GM21360 (cell line): ENCODE results near the gene TRIM14.
A peak's percentile ranks its signal among the peaks of the same experiment; 100 is the strongest.

ENCODE experiments used
- ATAC-seq: cut with Tn5 transposase; IDR thresholded peaks from one replicate; pipeline ENCODE4 v1.9.1; 2021; ENCODE audit warnings: mild to moderate bottlenecking, moderate library complexity; ENCODE audit not compliant: unreplicated experiment

The TRIM14 gene, protein sequence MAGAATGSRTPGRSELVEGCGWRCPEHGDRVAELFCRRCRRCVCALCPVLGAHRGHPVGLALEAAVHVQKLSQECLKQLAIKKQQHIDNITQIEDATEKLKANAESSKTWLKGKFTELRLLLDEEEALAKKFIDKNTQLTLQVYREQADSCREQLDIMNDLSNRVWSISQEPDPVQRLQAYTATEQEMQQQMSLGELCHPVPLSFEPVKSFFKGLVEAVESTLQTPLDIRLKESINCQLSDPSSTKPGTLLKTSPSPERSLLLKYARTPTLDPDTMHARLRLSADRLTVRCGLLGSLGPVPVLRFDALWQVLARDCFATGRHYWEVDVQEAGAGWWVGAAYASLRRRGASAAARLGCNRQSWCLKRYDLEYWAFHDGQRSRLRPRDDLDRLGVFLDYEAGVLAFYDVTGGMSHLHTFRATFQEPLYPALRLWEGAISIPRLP

DNA sequence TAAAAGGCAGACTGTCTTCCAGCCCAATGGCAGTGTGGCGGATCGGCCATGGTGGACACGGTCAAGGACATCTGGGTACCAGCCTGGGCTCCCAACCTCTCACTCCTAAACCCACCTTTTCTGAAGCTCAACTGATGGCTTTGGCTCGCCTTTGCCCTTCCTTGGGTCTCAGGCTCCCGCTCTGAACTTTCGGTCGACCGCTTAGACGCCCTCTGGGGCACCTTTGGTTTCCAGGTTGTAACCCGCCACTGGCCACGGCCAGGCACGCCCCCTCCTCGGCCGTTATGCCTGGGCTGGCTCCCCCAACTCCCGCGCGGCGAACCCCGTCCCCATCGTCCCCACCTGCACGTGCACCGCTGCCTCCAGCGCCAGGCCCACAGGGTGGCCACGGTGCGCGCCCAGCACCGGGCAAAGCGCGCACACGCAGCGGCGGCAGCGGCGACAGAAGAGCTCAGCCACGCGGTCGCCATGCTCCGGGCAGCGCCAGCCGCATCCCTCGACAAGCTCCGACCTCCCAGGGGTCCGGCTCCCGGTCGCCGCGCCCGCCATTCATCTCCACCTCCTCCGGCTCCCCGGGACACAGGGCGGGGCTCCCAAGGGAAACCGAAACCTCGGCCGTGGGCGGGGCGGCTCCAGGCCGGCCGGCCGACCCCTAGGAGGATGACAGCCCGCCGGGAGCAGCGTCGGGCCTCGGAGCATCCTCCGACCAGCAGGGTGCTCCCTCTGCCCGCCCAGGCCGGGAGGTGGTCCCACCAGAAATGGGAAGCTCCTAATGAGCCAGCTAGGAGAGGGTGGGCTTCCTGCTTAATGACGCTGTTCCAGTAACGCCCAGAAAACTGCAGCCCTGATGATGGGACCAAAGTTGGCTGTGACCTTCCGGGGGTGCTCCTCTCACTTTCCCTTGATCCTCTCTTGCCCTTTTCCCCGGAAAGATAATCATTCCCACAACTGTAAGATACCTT, at the start of gene TRIM14:
Gene TRIM14 (minus strand): TSS at position 583 of the 962 bp plus-strand sequence. CDS start 34 bp downstream, at position 549.
- peak; percentile 58 for ATAC-seq

DNA sequence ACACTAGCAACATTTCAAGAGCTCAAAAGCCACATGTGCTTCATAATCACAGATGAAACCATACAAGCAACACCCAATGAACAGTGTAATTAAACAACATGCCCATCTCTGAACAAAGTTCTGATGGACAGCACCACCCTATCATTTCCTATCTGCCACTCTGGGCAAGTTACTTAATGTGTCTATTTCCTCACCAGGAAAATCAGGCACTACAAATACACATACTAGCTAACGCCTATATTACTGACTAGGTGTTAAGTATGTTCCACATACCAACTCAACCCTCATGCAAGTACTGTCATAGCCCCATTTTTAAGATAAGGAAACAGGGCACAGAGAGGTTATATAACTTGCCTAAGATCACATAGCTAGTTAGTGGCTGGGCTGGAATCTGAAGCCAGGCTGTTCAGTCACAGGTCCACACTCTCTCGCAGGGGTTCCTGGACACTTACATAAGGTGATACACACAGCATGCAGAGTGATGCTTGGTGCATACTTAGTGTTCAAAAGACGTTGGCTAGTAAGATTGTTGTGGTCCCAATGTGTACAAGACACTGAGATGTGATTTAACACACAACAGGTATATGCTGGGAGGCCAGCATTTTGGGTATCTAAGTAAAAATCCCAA, 49.2 kb upstream of the TRIM14 start:
- no peak for ATAC-seq

DNA sequence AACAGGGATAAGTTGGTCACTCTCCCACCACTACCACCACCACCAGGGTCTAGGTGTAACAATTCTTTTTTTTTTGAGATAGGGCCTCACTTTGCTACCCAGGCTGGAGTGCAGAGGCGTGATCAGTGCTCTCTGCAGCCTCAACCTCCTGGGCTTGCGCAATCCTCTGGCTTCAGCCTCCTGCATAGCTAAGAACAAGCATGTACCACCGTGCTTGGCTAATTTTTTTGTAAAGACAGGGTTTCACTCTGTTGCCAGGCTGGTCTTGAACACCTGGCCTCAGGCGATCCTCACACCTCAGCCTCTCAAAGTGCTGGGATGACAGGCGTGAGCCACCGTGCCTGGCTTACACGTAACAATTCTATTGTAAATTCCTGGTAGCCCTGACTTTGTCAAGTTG, 45.9 kb upstream of the TRIM14 start:
- no peak for ATAC-seq

DNA sequence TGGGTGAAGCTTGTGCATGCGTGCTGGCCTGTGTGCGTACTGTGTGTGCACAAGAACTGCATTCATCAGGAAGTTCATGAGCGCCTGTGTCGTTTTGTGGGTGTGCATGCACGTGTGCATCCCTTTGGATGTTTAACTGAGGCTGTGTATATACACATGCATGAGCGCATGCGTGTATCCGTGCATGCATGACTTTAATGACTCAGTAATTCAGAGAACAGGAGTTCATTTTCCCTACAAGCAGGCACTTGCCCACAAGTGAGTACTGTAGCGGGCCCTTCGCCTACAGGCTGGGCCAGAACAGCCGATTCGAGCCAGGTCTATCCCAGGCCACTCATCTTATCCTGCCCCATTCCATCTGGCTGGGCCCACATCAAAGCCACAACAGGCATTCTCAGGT, 43.6 kb upstream of the TRIM14 start:
- ATAC-seq, result no peak

DNA sequence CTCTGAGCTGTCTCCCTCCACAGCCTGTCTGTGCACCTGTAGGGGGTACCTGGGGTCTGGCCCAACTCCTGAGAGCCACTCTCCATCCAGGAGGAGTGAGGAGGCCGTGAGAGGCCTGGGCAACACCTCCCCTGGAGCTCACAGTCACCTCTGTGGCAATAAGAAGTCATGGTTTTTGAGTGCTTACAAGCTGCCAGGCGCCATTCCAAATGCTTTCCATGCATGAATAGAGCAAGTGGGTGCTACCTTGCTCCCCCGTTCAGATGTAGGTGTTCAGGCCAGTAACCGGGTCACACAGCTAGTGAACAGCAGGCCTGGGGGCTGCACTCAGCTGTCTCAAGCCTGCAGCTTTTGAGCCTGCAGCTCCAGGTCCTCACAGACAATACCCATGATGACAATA, 42.8 kb upstream of the TRIM14 start:
- no peak for ATAC-seq

DNA sequence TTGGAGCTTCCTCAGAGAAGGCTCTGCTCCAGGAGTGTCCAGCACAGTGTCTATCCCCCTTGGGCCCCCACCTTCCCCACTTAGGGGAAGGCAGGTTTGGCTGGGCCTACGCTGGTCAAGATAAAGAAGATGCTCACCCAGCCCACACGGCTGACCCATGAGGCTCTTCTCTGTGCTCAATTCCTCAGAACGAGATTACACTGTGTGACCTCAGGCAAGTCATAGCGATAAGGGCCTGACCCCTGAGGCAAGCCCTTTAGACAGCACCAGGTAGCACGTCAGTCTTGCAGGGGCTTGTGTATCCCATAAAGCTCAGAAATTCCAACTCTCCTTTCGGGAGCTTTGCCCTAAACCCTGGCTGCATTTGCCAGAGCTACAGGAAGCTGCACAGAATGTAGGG, 40.8 kb upstream of the TRIM14 start:
- ATAC-seq, result no peak

DNA sequence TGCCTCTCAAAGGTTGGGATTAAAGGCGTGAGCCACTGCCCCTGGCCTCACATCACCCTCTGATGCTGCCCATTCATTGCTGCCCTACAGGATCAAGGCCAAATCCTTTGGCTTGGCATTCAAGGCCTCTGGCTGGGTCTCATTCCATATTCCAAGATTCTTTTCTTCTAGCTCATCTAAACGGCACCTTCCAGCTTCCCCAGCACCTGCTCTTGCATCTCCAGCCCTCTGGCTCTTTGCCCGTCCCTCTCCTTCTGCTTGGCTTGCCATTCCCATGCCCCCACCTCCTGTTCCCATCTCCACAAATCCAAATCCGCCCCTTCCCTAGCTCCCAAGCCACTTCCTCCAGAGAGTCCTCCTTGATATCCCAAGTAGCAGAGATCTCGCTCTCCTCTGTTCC, 40.3 kb upstream of the TRIM14 start:
- ATAC-seq, result no peak

DNA sequence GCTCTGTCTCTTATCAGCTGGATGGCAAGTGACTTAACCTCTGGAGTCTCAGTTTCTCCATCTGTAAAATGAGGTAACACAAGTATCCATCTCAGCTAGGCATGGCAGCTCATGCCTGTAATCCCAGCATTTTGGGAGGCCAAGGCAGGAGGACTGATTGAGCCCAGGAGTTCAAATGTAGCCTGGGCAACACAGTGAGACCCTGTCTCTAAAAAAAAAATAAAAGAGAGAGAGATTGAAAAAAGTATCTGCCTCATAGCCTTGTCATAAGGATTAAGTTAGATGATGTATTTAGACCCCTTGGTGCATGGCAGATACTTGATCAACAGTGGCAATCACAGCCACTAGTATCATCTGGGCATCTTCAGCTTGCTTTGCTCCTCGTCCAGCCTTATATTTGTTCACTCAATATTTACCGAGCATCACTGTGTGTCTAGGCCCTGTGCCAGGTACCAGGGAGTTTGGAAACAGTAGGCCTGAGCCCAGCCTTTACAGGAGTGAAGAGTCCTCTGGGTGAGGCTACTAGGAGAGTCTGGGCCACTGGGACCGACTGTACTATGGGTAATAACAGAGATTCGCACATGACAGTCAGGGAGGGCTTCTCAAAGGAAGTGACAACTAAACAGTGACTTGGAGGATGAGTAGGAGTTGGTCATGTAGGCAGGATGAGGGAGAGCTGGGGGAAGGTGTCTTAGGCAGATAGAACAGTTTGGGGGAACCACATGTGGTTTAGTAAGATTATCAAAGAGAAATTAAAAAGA, 39.2 kb upstream of the TRIM14 start:
- ATAC-seq, result no peak

DNA sequence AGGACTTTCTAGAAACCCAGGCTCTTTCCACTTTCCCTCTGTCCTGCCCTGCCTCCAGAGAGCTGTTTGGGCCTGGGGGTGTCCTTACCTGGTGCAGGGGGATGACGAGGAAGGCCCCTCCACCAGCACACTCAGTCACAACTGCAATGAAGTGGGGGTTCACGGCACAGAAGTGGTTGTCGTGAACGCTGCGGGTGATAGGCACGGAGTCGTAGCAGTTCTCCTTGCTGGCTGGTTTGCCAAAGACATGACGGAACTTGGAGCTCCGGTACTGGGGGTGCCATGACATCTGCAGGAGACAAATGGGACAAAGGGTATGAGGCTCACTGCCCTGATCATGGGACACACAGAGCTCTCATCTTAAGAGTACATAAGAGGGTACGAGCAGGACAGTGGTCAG, 38.4 kb upstream of the TRIM14 start:
- ATAC-seq, result no peak

DNA sequence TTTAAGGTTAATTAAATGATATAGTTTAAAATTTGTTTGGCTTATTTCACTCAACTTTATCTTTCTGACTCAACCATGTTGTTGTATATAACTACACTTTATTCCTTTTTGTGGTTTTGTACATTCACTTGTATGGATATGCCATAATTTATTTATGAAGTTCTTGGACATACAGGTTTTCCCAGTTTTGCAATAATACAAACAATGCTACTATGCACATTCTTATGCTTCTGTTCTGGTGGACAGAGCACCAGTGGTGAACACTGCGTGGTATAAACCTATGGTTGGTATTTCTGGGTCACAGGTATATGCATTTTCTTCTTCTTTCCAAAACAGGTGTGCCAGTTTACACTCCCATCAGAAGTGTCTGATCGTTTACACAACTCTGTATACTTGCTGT, 35.7 kb upstream of the TRIM14 start:
- no peak for ATAC-seq

DNA sequence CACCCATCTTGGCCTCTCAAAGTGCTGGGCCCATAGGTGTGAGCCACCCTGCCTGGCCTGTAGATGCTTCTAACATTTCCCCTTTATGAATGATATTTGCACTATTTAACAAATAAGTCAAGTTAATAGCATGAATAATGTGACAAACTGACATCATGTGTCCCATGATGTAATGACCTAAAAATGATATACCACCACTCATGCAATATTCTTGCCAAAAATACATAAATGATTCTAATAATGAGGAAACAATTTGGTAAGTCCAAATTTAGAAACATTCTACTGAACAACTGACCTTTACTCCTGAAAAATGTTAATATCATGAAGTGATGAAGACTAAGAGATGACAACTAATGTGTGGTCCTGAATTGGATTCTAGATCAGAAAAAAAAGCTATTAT, 33.5 kb upstream of the TRIM14 start:
- ATAC-seq, result no peak

DNA sequence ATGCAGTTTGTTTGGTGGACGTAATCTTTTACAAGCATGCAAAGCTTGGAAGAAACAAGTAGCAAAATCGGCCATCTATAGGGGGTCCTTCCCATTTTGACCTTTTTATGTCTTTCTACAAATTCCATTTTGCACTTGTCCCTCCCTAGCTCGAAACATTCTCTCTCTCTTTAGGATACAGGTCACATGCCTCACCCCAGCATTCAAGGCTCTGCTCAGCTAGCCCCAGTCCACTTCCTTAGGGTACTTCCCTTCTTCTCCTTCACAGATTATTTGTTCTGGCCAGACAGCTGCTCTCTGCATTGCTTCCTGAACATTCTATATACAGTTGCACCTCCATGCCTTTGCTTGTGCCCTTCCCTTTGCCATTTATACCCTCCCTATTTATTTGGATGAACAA, 31.7 kb upstream of the TRIM14 start:
- no peak for ATAC-seq

DNA sequence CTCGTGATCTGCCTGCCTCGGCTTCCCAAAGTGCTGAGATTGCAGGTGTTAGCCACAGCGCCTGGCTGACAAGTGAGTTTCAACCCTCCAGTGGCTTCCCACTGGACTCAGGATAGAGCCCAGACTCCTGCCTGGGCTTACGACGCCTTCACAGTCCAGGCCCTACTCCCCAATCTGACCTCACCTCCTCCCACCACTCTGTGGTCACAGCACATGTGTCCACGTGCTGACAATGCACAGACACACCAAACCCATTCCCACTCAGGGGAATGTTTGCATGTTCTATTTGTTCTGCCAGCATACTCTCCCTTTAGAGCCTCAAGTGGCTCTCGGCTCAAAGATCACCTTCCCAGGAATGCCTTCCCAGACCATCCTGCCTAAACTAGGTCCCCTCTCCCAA, 31.1 kb upstream of the TRIM14 start:
- no peak for ATAC-seq

DNA sequence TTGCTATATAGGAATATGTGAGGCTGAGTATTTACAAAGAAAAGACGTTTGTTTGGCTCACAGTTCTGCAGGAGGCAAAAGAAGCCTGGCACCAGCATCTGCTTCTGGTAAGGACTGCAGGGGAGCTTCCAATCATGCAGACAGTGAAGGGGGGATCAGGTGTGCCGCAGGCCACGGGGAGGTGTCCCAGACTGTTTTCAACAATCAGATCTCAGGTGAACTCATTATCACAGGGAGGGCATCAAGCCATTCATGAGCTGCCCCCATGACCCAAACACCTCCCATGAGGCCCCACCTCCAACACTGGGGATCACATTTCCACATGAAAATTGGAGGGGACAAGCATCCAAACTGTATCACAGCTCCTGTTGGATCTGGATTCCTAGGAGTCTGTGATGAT, 30.4 kb upstream of the TRIM14 start:
- no peak for ATAC-seq

DNA sequence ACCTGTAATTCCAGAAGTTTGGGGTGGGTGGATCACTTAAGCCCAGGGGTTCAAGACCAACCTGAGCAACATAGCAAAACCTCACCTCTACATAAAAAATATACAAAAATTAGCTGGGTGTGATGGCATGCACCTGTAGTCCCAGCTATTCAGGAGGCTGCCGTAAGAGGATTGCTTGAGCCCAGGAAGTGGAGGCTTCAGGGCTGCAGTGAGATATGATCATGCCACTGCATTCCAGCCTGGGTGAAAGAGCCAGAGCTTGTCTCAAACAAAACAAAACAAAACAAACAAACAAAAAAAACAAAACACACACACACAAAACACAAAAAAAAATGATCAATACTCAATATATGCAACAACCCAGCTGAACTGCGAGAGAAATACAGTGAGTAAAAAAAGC, 29.5 kb upstream of the TRIM14 start:
- no peak for ATAC-seq

DNA sequence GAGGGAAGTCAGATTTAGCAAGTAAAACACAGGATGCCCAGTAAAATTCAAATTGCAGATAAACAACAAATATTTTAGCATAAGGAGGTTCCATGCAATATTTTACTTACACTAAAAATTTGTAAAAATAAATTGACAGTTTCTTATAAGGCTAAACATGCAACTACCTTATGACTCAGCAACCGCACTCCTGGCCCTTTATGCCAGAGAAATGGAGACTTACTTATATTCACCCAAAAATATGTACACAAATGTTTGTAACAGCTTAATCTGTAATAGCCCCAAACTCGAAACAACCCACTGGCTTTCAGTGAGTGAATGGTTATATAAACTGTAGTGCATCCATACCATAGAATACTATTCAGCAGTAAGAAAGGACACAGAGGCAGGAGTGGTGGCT, 28.6 kb upstream of the TRIM14 start:
- ATAC-seq, result no peak

DNA sequence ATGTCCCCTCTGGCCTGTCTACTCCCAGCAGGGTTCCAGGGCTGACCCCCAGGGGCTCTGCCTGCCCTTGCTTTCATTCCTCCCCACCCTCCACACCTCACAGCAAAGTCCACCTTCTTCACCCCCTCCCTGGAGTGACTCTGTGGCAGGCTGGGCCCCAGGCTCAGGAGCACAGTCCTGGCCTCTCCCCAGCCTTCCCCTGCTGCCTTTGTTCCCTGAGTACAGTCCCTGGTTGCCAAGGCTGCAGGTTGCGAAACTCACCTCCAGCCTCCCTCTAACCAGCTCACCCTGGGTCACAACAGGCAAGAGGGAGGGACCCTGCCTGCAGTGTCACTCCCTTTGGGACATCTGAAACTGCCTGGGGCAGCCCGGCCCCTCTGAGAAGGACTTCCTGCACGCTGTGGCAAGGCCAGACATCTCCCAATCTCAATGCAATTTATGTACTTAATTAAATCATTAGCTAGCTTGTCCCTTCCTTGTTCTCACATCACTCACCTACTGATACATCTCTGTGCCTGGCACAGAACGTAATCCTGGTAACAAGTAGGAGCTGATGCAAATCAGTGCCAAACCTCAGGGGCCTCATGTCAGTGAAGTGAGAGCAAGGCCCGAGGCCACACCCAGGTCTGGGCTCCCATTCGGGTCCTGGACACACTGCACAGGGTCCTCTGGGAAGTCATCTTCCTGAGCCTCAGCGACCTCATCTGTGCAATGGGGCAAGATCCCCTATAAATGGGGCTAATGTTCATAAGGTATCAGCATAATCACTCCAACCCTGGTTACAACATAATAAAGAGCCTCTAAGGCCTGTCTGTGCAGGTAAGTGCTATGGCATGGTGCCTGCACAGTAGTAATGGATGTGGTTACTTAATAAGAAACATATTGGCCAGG, 27.3 kb upstream of the TRIM14 start:
- ATAC-seq, result no peak

DNA sequence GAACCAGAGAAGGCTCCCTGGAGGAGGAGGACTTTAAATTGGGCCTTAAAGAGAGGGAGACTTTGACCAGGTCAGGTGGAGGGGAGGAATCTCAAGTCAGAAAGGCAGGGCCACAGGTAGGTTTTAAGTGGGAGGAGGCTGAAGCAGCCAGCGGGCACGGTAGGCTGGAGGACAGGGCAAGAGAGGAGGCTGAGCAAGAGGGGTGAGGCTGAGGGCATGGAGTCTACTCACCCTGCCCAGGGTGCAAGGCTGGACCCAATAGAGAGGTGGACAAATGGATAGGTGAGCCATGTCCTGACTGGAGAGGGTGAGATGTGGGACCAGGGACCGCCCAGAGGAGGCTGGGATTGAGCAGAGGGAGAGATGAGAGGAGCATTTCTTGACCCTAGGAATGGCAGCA, 25.6 kb upstream of the TRIM14 start:
- ATAC-seq, result no peak

DNA sequence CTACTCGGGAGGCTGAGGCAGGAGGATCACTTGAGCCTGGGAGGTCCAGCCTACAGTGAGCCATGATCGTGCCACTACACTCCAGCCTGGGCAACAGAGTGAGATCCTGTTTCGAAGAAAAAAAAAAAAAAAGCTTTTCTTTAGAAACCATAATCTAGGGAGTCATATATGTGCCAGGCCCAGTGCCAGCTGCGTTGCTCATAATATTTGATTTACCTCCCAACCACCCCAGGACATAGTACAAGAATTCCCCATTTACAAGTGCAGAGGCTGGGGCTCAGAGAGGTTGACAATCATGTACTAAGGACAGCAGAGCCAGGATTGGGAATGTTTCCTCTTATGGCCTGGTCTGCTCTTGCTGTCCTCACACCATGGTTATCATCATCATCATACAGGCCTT, 25.1 kb upstream of the TRIM14 start:
- no peak for ATAC-seq
